ENCODE results near the gene SYT5.
A peak's percentile ranks its signal among the peaks of the same experiment; 100 is the strongest.

Gene SYT5

GRCh38 chr19:55141696-55142095 lies 38.4 kb downstream of the SYT5 start:
- peak overlapping the region; percentile 23 for H3K27ac ChIP-seq
- ChIA-PET CTCF (interaction anchor here (0.6 to 2.4 kb wide), 15 partner anchors 10 to 957 kb away, joined by 3 to 31 read pairs (median 4); partner anchors contain the start of gene TMEM238), POLR2A (ENCODE audit: low non-redundant PET) (interaction anchor here (1.0 kb wide), 1 partner anchor 19 kb away, joined by 5 read pairs; no protein-coding TSS in a partner anchor)
- DNase-seq (ENCODE audit: low spot score) = no peak
- TF ChIP-seq, protein P1, sequence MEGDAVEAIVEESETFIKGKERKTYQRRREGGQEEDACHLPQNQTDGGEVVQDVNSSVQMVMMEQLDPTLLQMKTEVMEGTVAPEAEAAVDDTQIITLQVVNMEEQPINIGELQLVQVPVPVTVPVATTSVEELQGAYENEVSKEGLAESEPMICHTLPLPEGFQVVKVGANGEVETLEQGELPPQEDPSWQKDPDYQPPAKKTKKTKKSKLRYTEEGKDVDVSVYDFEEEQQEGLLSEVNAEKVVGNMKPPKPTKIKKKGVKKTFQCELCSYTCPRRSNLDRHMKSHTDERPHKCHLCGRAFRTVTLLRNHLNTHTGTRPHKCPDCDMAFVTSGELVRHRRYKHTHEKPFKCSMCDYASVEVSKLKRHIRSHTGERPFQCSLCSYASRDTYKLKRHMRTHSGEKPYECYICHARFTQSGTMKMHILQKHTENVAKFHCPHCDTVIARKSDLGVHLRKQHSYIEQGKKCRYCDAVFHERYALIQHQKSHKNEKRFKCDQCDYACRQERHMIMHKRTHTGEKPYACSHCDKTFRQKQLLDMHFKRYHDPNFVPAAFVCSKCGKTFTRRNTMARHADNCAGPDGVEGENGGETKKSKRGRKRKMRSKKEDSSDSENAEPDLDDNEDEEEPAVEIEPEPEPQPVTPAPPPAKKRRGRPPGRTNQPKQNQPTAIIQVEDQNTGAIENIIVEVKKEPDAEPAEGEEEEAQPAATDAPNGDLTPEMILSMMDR (conservative IDR thresholded peaks at IDR 0.05; ENCODE audit: low read depth) = no peak

- H3K27ac ChIP-seq = no peak overlapping the region
- ChIA-PET POLR2A (ENCODE audit: low non-redundant PET) (no interaction called here), CTCF (no interaction called here)
- DNase-seq (ENCODE audit: low spot score) = no peak
- TF ChIP-seq, protein P1 (conservative IDR thresholded peaks at IDR 0.05; ENCODE audit: low read depth) = no peak
Measured at GRCh38 chr19:55137915-55138314, 42.2 kb downstream of the SYT5 start.

DNA sequence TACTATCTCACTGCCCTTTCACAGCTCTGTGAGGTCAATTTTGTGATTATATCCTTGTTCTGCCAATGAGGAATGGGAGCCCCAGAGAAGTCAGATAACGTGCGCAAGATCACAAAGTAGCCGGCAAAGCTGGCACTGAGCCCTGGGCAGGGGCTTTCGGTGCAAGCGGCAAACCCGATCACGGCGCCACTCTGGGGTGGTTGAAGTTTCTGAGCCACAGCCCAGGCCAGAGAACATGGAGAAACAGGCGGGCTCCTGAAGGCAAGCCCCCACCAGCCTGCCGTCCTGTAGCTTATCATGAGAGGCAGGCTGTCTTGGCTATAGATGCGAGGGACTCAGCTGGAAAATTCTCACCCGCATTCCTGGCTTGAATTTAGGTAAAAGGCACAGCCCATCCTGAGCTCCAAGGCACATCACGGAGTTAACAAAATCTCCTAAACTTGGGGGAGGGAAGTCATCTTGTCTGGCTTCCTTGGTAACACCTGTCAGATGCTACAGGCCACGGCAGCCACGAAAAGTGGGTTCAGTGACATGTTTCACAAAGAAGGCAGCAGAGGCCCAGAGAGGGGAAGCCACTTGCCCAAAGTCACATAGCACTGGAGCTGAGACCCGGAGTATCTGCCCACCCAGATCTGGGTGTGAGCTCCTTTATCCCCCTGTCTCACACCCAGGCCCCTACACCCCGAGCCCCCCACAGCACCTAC lies 43.5 kb downstream of the SYT5 start:
- no peak overlapping the region for H3K27ac ChIP-seq
- DNase-seq (ENCODE audit: low spot score) = no peak
- ChIA-PET POLR2A (ENCODE audit: low non-redundant PET) (no interaction called here), CTCF (interaction anchor here (0.6 to 1.1 kb wide), 5 partner anchors 24 to 947 kb away, joined by 3 to 7 read pairs (median 3); partner anchors contain the start of genes MBOAT7 and RDH13)
- TF ChIP-seq, protein P1 (conservative IDR thresholded peaks at IDR 0.05; ENCODE audit: low read depth) = no peak

- no peak for DNase-seq (ENCODE audit: low spot score)
- ChIA-PET CTCF (interaction anchor here (0.7 to 0.9 kb wide), 2 partner anchors 8 to 52 kb away, joined by 3 read pairs; no protein-coding TSS in a partner anchor), POLR2A (ENCODE audit: low non-redundant PET) (no interaction called here)
- TF ChIP-seq, protein P1 (conservative IDR thresholded peaks at IDR 0.05; ENCODE audit: low read depth) = no peak
- H3K27ac ChIP-seq = peak overlapping the region; percentile 22; the same call in 1 of the 2 replicates
Measured at GRCh38 chr19:55134736-55135135, 45.4 kb downstream of the SYT5 start.

DNA sequence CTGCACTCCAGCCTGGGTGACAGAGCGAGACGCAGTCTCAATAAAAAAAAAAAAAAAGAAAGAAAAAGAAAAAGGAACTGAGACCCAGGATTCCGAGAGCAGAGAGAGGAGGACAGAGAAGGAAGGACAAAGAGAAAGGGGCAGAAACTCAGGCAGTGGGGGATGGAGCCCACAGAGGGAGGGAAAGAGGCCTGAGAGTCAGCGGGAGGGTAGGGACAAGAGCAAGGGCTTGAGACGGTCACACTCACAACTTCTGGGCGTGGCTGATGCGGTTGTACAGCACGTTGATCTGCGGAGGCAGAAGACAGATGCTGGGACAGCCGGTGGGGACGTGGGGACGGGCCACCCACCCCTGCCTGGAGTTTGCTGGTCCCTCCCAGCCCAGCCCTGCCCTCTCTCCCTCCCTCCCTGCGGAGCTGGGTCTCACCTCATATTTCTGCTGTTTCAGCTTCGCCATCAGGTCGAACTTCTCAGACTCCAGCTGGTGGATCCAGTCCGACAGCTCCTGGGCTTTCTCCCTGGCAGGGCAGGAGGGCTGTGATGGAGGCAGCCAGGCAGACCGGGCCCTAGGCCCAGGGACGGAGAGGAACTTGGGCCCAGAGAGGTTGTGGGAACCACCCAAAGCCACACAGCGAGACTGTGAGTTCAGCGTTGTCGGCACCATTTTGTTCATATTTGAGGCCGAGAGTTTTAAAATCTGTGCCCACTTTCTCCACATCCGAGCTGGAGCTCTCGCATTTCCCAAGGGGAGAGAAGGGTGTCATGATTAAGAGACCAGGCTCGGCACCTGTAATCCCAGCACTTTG lies 46.2 kb downstream of the SYT5 start:
- H3K27ac ChIP-seq = peak overlapping the region; percentile 4; the same call in 1 of the 2 replicates
- TF ChIP-seq, protein P1 (conservative IDR thresholded peaks at IDR 0.05; ENCODE audit: low read depth) = no peak
- no peak for DNase-seq (ENCODE audit: low spot score)
- ChIA-PET POLR2A (ENCODE audit: low non-redundant PET) (no interaction called here), CTCF (interaction anchor here (0.6 kb wide), 1 partner anchor 70 kb away, joined by 3 read pairs; no protein-coding TSS in a partner anchor)

DNA sequence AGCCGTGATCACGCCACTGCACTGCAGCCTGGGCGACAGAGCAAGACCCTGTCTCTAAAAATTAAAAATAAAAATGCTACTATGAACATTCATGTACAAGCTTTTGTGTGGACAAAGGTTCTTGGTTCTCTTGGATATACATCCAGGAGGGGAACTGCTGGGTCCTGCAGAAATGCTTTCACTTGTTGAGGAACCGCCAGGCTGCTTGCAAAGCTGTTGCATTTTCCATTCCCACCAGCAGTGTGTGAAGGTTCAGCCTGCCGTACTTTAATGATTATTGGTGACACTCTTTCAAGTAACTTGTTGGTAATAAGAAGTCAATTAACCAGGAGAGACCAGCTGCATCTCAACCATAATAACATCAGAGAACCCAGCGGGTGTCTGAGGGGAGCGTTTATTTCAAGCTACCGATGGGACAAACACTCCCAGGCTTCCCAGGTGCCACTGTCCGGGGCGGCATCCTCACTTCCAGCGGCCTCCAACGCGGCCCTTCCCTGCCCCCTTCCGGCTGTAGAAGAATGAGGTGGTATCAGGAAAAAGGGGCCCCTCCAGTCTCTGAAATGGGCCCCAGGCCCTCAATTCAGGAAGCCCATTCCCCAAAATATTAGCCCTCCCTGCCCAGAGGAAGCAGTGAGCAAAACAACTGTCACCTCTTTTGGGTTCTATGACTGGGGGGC lies 47.5 kb downstream of the SYT5 start:
- CTCF ChIA-PET = interaction anchor here (0.6 kb wide), 1 partner anchor 64 kb away, joined by 3 read pairs; no protein-coding TSS in a partner anchor
- peak overlapping the region; percentile 4; the same call in 1 of the 2 replicates for H3K27ac ChIP-seq
- POLR2A ChIA-PET (ENCODE audit: low non-redundant PET) = interaction anchor here (0.6 kb wide), 1 partner anchor 15 kb away, joined by 8 read pairs; no protein-coding TSS in a partner anchor
- no peak for DNase-seq (ENCODE audit: low spot score)
- TF ChIP-seq, protein P1 (conservative IDR thresholded peaks at IDR 0.05; ENCODE audit: low read depth) = no peak
